Peyer's patch (tissue), 4 donors: ENCODE results near the gene SNX18.

Experiments
- POLR2A ChIP-seq, 2 donors: fragments of 450-650 bp; IDR thresholded peaks; one replicate each; pipeline ENCODE4 v1.5.1; 2017; ENCODE audit warnings: antibody characterized with exemption in 2 of 2, mild to moderate bottlenecking in 2 of 2, moderate library complexity in 2 of 2
- TF ChIP-seq, protein P1 (sequence below), 6 experiments: fragments of 450-650 bp in 4 of 6; fragments of 200-600 bp in 2 of 6; sonication (generic) in 1 of 6; IDR thresholded peaks; one replicate each; pipeline ENCODE4 v1.5.1; 2017 to 2019; ENCODE audit warnings: antibody characterized with exemption in 6 of 6, mild to moderate bottlenecking in 3 of 6, moderate library complexity in 1 of 6

DNA sequence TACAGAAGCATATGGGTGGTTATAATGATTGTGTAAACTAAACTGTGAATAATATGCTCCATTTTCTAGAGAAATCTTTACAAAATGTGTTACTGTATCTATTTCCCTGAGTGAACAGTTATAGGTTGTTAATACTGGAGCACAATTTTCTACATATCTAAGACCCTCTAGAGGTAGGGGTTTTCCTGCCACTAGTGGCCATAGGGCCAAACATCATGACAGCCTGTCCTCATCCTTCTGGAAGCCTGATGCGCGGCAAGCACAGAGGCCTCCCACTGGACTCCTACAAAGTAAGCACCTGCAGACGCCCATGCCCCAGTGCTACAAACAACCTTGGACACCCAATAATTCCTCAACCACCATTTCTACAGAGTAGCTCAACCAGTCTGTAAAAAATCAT lies 1.9 kb upstream of the SNX18 start:
- TF ChIP-seq, protein P1, sequence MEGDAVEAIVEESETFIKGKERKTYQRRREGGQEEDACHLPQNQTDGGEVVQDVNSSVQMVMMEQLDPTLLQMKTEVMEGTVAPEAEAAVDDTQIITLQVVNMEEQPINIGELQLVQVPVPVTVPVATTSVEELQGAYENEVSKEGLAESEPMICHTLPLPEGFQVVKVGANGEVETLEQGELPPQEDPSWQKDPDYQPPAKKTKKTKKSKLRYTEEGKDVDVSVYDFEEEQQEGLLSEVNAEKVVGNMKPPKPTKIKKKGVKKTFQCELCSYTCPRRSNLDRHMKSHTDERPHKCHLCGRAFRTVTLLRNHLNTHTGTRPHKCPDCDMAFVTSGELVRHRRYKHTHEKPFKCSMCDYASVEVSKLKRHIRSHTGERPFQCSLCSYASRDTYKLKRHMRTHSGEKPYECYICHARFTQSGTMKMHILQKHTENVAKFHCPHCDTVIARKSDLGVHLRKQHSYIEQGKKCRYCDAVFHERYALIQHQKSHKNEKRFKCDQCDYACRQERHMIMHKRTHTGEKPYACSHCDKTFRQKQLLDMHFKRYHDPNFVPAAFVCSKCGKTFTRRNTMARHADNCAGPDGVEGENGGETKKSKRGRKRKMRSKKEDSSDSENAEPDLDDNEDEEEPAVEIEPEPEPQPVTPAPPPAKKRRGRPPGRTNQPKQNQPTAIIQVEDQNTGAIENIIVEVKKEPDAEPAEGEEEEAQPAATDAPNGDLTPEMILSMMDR (IDR thresholded peaks at IDR 0.05) = no peak
- TF ChIP-seq POLR2A (IDR thresholded peaks at IDR 0.05) = no peak
